ENCODE measurements around the gene AKIRIN2.

DNA sequence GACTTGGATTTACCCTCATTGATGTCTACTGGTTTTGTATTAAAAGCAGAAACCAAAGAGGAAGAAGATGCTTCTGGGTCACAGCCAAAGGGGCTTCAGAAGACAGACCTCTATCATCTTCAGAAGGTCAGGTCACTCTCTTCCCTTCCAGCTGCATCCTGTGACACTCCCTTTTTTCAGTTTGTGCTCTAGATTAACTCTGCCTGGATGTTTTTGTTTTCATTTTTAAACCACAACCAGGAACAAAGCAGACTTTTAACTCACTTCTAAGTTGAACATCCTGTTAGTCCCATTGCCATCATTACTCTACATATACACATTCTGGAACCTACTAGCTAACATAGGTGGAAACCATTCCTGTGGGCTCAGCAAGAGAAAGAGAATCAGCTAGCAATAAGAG lies 45.2 kb downstream of the AKIRIN2 start:
- TF ChIP-seq CTCF (IDR thresholded peaks at IDR 0.05) (no peak), POLR2AphosphoS5 (IDR thresholded peaks at IDR 0.05) (no peak), POLR2A (IDR thresholded peaks at IDR 0.05; ENCODE audit: low read depth) (no peak), EP300 (IDR thresholded peaks at IDR 0.05) (no peak)
